ENCODE data around the gene ECSCR.

Gene ECSCR

DNA sequence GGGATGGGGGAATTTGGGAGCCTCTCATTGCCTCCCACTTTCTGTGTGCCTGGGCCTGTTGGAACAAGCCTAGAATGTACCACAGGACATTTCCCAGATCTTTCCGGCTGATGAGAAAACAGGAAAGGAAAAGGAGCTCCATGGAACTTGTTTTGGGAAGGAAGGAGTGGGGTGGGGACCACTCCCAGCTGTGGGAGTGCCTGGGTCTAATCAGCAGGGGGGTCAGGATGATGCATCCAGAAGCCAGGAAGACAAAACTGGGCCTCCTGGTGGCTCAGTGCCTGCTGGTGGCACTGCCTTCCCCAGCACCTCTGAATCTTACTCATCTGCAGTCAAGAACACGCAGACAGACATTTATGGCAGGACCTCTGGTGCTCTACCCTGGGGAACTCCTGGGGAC, 11.0 kb upstream of the ECSCR start:
- no peak for DNase-seq

DNA sequence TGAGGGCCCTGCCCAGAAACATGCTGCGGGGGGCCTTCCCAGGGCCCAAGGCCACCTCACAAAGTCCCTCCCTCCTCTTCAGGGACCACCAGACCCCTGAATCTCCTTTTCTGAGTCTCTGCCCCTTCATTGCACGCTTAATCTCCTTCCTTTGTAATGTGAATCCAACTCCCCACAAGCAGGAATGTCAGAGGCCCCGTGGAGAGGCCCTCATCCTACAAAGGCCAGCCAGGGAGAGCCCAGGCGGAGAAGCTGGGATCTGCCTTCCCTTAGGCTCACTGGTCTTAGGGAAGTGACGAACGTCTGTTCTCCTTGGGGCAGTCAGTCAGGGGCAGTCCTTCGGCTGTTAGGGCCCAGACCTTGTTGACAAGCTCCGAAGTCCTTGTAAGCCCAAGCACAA, 10.6 kb upstream of the ECSCR start:
- DNase-seq = no peak

DNA sequence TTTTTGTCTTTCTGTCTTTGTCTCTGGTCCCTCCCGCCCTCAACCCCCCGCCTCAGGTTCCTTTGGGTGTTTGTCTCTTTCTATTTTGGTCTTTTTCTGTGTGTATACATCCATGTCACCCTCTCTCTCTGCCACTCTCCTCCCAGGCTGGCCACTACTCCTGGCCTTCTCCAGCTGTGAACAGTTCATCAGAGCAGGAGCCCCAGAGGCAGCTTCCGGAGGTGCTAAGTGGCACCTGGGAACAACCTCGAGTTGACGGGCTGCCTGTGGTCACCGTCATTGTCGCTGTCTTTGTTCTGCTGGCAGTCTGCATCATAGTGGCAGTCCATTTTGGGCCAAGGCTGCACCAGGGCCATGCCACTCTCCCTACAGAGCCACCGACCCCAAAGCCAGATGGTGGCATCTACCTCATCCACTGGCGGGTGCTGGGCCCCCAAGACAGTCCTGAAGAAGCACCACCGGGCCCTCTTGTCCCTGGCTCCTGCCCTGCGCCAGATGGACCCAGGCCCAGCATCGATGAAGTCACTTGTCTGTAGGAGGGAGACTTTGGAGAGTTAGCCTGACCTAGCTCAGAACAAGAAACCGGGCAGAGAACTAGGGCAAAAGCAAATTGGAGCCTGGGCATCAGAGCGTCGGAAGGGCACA, 10.0 kb upstream of the ECSCR start:
- DNase-seq = no peak

DNA sequence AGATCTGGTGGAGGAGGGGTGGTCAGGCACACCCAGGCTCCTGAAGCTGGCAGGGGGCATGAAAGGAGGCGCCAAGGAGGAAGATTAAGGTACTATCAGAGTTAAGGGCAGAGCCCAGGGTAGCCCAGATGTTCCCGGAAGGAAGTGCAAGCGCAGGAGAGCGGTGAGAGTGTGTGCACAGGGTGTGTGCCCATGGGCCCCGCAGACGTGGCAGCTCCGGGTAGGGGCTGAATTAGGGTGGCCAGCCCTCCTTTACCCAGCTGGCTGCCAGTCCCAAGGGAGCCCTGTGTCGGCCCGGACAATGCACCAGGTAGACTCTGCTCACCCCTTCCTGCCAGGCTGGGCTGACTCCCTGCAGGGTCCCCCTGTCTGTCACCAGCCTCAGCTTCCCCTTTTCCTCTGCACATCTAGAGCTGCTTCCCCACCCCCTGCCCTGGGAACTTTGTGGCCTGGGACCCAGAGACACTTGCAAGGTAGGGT, 8.3 kb upstream of the ECSCR start, which contains the start of gene SMIM33:
Gene SMIM33 (plus strand): TSS at position 184 of the 480 bp plus-strand sequence. CDS start 118 bp downstream, at position 302.
- DNase-seq = peak; percentile 46

DNA sequence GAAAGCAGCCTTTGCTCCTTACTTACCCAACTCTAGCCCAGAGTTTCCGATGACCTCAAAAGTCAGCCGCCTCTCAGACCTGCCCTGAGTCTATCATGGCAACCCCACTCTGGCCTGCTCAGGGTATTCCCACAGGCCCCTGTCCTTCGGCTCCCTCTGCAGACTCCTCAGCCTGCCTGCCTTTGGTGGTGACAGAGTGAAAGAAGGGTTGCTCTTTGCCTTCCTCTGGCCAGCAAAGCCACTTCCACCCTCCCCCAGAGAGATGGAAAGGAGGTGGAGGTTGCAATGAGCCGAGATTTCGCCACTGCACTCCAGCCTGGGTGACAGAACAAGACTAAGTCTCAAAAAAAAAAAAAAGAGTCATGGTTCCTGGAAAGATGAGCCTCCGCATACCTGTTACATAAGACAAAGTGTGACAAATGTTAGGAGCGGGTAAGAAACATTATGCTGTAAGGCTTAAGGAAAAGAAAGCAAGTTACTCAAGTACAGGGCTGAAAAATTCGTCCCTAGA, 5.9 kb upstream of the ECSCR start:
- no peak for DNase-seq

DNA sequence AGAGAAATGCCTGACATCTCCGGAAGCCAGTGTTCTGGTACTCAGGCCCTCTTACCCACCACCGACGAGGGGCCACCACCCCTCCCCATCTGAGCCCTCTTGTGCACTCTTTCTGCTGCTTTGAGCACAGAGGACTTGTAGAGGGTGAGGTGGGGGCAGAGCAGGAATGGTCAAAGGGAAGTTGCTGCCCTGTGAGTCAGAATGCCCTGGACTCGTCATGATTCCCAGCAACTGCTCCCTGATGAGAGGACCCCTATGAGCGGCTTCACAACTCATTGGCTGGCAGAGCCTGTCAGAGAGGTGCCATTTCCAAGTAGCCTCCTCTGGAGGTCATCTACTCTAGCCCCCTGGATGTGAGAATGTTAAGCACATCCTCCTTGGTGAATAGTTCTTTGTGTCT, 845 bp downstream of the ECSCR start:
- no peak for DNase-seq

DNA sequence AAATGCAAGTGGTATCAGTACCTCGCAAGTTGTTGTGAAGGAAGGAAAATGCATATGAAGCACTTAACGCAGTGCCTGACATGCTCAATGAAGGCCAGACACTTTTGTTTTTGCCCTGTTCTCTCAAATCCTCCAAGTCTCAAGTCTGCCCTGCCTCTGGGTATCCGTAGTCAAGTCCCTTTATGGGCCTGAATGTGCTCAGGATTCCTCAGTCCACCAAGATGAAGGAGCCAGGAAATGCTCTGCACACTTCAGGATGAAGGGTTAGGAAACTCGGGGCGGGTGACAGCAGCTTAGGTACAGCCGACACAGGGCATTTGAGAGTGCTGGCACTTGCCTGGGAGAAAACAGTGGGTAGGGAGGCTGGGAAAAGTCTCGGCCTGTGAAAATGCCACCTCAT, 1.4 kb downstream of the ECSCR start:
- no peak for DNase-seq

DNA sequence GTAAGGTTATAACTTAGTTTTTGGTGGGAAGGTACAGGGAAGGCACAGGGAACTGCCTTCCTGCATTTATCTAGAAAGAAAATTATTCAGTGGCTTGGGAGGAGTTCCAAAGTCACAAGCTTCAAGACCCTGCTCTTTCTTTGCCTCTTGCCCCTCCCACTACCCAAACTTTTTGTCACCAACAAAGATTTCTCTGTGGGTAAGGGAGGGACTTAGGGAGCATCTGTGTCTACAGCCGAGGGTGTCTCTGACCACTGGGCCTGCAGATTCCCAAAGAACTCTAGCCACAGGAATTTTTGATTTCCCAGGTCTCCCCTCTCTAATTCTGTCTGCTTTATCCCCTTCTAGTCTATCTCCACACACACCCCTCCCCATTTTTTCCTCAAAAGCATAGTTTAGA, 2.1 kb downstream of the ECSCR start:
- DNase-seq = no peak

DNA sequence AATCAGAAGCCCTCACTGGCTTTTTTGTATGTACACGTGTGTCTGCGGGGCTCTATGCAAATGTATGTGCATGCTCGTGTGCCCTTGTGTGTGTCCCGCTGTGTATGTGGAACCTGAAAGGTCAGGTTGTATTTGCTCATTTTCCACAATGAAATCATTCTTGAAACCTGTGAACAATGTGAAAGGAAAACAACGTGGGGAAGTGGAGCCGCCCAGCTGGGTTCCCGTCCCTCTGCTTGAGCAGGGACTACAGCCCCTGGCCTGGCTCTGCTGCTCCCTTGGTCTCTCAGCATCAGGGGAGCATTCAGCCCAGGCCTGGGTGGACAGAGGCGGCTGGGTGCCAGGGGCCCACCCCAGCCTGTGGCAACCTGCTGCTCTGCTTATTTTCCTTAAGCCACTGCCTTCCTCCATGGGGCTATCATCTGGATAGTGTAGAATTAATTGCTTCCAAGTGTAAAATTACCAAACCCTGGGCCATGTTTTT, 3.0 kb downstream of the ECSCR start:
- DNase-seq = peak; percentile 50

DNA sequence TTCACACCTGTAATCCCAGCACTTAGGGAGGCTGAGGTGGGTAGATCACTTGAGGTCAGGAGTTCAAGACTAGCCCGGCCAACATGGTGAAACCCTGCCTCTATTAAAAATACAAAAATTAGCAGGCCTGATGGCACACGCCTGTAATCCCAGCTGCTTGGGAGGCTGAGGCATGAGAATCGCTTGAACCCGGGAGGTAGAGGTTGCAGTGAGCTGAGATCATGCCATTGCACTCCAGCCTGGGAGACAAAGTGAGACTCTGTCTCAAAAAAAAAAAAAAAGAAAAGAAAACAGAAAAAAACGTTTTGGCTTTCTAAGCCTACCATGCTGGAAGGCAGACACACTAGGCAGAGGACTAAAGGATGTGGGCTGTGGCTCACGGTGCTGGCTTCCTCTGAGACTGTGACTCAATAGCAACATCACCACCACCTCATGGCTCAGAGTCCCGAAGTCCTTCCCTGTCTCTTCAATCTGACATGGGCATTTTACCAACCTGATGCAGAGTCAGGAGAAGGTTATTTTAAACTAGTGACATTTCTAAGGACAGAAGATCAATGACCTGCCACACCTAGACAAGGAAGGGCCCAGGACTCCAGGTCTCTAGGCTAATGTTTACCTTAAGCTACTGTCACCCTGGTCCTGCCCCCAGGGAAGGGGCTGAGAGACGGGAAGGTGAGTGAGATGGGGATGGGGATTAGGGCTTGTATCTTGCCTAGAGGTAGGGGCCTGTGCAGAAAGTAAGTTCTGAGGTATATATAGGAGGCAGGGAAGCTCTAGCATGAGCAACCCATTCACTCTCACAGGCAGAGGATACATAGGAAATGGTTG, 3.7 kb downstream of the ECSCR start:
- peak; percentile 83 for DNase-seq

DNA sequence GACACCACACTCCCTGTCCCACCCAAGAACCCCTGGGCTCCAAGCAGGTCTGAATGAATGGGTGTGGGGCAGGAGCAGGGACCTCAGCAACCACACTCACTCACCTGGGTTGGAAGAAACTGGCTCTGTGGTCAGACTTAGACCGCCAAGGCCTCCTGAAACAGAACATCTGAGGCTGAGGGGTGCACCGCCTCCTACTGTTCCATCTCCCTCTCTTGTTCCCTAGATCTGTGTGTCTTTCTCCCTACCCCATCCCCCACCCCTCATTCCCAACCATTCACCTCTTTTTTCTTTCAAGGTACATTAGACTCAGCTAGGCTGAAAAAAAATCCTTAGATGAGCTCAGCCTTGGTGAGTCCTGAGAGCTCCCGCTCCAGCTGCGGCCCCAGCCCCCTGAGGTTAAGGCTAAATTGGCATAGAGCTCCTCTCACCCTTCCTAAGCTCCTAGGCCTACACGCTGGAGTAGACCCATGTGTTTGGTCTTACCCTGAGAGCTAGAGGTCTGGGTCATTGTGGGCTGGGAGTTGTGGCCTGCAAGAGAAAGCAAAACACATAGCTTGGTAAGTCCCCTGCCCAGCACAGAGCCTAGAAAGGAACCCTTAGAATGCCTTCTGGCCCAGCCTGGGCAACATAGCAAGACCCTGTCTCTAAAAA, 4.8 kb downstream of the ECSCR start:
- DNase-seq = no peak

DNA sequence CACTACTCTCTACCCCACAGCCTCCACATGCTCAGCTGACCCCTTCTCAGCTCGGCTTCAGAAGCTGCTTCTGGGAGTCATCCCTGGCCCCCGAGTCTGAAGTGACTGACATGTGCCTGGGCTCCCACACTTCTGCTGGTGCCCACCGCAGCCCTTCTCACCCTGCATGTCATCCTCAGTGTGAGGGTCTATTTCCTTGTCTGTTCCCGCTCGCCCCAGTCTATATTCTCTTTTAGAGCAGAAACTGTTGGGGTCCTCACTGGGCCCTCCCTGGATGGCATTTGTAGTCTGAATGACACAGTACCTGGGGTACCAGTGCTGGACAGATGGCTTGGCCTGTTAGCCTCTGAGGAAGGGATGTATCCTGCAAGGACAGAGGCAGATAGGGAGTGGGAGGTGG, 5.3 kb downstream of the ECSCR start:
- no peak for DNase-seq

DNA sequence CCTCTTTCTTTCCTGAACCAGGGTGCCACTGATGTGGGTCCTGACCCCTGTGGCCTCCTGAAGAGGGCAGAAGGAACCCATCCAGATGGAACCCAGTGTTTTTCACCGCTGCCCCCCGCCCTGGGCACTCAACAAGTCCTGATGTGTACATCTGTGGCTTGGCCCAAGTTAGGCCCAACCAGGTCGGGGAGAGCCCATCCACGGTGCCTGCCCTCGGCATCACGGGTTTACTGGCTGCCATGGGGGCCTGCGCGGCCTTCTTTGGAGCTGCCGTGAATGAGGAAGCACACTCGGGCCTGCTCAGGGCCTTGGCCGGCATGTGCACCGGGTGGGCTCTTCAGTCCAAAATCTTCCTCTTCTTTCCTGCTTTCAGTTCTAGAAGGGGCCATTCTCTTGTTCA, 5.8 kb downstream of the ECSCR start:
- no peak for DNase-seq

DNA sequence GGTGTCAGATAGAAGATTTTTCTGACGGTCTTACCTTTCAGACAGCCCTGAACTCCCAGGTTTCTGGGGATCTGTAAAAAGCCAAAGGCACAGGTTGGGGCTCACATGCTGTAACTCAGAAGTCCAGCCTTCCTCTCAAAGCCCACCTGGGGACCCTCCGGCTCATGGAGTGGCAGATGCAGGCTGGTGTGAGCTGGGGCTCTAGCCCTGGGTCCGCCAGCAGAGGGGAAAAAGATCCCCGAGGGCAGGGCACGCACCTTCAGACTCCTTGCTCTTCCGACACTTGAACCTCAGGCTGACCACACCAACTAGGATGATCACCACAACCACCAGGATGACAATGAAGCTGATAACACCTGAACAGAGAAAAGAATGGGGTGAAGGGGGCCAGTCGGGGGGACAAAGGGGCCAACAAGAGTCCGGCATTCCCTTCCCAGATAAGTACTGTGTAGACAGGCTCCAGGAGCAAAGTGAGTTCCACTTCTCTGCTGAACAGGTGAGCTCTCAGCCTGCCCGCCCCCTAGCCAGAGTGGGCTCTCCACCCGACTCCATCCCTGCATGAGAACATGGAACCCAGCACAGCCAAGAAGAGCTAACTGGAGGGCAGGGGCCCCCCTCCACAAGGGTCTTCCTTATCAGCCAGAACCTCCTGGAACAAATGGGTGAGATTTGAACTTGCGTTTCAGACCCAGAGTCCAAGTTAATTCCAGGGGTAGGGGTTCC, 7.8 kb downstream of the ECSCR start:
- no peak for DNase-seq

DNA sequence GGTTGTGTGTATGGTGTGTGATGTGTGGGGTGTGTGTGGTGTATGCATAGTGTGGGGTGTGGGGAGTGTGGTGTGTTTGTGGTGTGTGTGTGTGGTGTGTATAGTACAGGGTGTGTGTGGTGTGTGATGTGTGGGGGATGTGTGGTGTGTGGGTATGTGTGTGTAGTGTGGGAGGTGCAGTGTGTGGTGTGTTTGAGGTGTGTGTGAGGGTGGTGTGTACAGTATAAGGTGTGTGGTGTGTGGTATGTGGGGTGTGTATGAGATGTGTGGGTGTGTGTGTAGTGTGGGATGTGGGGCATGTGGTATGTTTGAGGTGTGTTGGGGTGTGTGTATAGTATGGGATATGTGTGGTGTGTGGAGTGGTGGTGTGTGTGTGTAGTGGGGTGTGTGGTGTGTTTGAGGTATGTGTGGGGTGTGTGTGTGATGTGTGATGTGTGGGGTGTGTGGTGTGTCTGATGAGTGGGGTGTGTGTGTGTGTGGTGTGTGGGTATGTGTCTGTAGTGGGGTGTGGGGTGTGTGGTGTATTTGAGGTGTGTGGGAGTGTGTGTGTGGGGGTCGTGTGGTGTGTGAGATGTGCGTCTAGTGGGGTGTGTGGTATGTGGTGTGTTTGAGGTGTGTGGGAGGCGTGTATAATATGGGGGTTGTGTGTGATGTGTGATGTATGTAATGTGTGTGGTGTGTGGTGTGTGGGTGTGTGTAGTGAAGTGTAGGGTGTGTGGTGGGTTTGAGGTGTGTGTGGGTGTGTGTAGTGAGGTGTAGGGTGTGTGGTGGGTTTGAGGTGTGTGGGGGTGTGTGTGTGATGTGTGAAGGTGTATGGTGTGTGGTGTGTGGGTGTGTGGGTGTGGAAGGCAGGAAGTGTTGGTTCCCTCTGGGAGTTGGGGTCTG, 8.6 kb downstream of the ECSCR start:
- DNase-seq = no peak

DNA sequence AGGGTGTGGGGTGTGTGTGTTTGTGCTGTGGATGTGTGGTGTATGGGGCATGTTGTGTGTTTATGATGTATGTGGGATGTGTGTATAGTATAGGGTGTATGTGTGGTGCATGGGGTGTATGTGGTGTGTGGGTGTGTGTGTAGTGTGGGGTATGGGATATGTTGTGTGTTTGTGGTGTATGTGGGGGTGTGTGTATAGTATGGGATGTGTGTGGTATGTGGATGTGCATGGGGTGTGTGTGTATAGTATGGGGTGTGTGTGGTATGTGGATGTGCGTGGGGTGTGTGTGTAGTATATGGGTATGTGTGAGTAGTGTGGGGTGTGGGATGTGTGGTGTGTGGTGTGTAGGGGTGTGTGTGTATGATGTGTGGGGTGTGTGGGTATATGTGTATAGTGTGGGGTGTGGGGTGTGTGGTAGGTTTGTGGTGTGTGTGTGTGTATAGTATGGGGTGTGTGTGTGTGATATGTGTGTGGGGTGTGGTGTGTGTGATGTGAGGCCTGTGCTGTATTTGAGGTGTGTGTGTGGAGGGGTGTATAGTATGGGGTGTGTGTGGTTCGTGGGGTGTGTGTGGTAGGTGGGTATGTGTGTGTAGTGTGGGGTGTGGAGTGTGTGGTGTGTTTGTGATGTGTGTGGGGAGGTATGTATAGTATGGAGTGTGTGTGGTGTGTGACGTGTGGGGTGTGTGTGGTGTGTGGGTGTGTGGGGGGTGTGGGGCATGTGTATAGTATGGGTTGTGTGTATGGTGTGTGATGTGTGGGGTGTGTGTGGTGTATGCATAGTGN, 10.5 kb downstream of the ECSCR start:
- DNase-seq = no peak

DNA sequence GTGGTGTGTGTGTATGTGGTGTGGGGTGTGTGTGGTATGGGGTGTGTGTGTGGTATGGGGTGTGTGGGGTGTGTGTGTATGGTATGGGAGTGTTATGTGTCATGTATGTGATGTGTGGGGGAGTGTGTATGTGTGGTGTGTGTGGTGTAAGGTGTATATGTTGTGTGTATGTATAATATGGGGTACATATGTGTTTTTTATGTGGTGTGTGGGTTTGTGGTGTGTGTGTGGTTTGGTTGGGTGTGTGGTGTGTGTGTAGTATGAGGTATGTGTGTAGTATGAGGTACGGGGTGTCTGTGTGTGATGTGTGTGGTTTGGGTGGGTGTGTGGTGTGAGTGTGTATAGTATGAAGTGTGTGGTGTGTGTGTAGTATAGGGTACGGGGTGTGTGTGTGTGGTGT, 11.4 kb downstream of the ECSCR start:
- no peak for DNase-seq

DNA sequence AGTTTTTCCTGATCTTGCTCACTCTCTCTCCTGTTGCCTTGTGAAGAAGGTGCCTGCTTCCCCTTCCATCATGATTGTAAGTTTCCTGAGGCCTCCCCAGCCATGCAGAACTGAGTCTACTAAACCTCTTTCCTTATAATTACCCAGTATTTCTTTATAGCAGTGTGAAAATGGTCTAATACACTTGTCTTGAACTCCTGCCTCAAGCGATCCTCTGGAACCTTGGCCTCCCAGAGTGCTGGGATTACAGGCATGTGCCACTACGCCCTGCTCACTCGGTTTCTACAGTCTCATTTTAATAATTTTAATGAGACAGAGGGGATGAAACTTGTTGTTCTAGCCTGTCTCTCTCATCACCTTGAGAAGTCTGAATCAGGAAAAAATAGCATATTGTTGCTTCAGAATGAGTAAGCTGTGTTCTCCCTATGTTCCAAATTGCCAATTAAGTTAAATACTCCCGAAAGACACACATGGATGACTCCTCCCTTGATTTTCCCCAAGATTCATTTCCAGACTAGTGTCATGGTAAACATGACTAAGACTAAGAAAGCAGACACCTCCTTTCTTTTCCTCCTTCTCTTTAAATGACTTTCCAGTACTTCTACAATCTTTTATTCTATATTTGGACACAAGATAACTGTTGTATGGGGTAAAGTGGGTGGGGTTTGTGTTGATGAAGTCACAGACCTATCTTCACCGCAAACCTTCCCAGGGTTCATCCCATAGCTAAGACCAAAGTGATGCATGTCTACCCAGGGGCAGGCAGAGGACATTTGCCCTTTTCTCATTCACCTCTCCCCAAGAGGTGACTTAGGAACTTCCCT, 15.4 kb downstream of the ECSCR start:
- peak; percentile 61 for DNase-seq

DNA sequence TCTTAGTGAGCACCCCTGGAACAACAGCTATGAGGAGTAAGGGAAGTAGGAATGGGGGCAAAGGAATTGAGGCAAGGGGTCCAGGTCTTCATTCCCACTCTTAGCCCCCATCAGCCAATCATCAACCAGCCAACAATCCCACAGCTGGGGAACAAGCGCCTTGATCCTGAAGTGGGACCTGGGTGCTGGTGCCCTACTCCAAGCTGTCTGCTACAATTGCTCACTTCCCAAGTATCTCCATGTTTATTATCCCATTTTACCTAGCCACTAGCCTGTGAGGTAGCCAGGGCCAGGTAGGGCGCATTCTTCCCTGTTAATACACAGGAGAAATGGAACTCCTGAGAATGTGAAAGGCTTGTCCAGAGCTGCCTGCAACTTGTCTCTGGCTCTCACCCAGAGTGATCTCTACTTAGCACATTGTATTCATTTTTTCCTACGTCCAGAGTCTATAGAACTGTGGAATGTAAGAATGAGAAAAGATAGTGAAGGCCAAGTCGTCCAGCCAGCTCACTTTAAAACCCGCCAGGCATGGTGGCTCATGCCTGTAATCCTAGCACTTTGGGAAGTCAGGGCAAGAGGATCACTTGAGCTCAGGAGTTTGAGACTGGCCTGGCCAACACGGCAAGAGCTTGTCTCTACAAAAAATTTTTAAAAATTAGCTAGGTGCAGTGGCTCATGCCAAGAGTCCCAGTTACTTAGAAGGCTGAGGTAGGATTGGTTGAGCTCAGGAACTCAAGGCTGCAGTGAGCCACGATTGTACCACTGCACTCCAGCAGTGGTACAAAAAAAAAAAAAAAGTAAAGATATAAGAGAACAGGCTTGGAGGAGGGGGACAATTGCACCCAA, 17.0 kb downstream of the ECSCR start:
- DNase-seq = no peak
